GM18909 (cell line): ENCODE measurements around the gene PDZD7.
A peak's percentile ranks its signal among the peaks of the same experiment; 100 is the strongest.

Experiments used
- ATAC-seq: cut with Tn5 transposase; IDR thresholded peaks from one replicate; pipeline ENCODE4 v1.9.1; 2021; ENCODE audit warnings: mild to moderate bottlenecking; ENCODE audit not compliant: unreplicated experiment, poor library complexity

The PDZD7 gene

GRCh38 chr10:101007099-101007711 is 23.7 kb downstream of the PDZD7 start:
- no peak for ATAC-seq

GRCh38 chr10:101006593-101007098 is 24.3 kb downstream of the PDZD7 start:
- ATAC-seq, result no peak

GRCh38 chr10:101005869-101006567 is 24.9 kb downstream of the PDZD7 start:
- no peak for ATAC-seq

GRCh38 chr10:101005361-101005760 is 25.6 kb downstream of the PDZD7 start:
- no peak for ATAC-seq

GRCh38 chr10:101003639-101004206 is 27.2 kb downstream of the PDZD7 start:
- no peak for ATAC-seq

GRCh38 chr10:101002456-101002855 is 28.5 kb downstream of the PDZD7 start:
- ATAC-seq, result no peak

GRCh38 chr10:101001659-101002035 is 29.3 kb downstream of the PDZD7 start:
- ATAC-seq, result no peak

- no peak for ATAC-seq
These were observed 29.8 kb downstream of the PDZD7 start for GRCh38 chr10:101000915-101001658.

- no peak for ATAC-seq
These were observed 30.6 kb downstream of the PDZD7 start for GRCh38 chr10:101000127-101000914.

- no peak for ATAC-seq
These were observed 31.2 kb downstream of the PDZD7 start, which contains the start of gene LZTS2 for GRCh38 chr10:100999742-101000126. Gene LZTS2, plus strand, starts transcription at chr10:100999808. Its CDS starts 2,731 bp downstream, at chr10:101002539.

- ATAC-seq, result peak; percentile 54
These were observed 31.8 kb downstream of the PDZD7 start for GRCh38 chr10:100998991-100999741.

GRCh38 chr10:100998183-100998990 is 32.5 kb downstream of the PDZD7 start:
- ATAC-seq, result peak; percentile 38

- ATAC-seq, result peak; percentile 25
These were observed 33.4 kb downstream of the PDZD7 start for GRCh38 chr10:100997360-100998182.

GRCh38 chr10:100996678-100997359 is 34.1 kb downstream of the PDZD7 start:
- ATAC-seq, result no peak

- ATAC-seq, result no peak
These were observed 35.7 kb downstream of the PDZD7 start for GRCh38 chr10:100995181-100995580.

GRCh38 chr10:100993986-100994708 is 36.8 kb downstream of the PDZD7 start:
- ATAC-seq, result no peak
